ENCODE measurements around the gene ERN1. TPM values are rescaled to one million over a fixed set of nuclear protein-coding genes. Genes with fewer than 3 reads are reported as not detected.

Gene ERN1
- total RNA-seq, 1 donor: 13.3 TPM

DNA sequence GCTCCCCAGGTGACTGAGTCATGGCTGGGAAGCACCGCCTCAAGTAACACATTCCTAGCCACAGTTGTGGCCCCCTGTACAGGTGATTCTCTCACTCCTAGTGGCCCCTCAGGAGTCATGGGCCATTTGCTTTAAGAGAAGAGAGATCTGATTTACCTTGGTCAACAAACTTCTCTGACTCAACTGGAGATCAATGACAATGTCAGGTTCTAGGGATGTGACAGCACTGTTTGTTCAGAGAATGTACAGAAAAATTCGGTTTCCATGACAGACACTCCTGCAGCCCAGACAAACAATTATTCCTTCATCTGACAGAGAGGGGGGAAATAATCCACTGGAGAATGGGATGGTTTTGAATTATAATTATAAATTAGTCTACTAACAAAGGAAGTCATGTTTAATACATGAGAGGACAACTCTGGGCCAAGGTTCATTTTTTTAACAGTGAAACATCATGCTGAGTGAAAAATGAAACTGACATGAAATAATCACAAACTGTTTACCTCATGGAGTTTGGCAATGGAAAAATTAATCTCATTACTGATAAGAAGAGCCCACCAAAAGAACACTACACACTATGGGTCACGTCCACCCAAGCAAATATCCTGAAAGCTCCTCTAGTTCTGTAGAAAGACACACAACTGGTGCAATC is 9.7 kb downstream of the ERN1 start:
- no peak for TF ChIP-seq CTCF (IDR thresholded peaks at IDR 0.05; ENCODE audit: insufficient read depth, low read length)
- H3K4me3 ChIP-seq (ENCODE audit: low read depth, low read length): no peak overlapping the region
- no peak for DNase-seq (ENCODE audit: low read depth)

DNA sequence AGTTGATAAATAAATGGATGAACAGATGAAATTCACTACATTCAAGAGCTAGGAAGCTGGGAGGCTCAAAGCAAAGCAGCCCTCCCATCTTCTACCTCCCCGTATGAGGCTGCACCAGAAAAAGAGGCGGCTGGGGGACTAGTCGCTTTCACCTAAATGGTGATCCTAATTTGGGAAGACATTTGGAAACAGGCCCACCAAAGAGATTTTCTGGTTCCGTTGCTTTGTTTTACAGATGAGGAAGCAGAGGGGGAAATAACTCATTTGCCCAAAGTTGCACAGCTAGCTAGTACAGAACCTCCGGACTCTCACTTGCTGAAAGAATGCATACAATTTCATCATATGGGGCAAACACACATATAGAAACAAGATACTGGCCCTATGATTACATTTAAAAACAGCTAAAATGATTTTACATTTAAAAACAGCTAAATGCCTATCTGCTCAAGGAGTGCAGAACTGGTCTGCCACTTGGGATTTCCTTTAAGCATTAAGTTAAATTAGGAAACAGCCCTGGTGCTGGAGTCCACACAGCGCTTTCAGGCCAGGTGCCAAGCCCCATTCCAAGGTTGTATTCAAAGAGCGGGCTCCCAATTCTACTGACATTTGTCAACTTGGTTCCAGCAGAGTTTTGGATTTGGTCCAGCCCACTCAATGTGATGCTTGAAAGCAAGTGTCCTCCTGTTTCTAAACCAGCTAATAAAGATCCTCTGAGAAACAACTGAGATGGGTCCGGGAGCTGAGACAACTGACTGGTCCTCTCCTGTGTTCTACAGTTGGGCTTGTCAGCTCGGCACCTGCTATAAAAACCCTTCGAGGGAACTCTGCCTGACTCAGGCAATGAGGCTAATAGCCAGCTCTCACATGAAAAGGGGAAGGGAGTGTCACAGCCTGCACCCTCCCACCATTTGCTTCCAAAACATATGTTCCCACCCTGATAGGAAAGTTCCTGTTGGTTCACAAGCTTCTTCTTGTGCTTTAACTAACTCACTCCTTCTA is 11.7 kb downstream of the ERN1 start:
- DNase-seq (ENCODE audit: low read depth): peak; percentile 83
- no peak for TF ChIP-seq CTCF (IDR thresholded peaks at IDR 0.05; ENCODE audit: insufficient read depth, low read length)
- H3K4me3 ChIP-seq (ENCODE audit: low read depth, low read length): no peak overlapping the region

DNA sequence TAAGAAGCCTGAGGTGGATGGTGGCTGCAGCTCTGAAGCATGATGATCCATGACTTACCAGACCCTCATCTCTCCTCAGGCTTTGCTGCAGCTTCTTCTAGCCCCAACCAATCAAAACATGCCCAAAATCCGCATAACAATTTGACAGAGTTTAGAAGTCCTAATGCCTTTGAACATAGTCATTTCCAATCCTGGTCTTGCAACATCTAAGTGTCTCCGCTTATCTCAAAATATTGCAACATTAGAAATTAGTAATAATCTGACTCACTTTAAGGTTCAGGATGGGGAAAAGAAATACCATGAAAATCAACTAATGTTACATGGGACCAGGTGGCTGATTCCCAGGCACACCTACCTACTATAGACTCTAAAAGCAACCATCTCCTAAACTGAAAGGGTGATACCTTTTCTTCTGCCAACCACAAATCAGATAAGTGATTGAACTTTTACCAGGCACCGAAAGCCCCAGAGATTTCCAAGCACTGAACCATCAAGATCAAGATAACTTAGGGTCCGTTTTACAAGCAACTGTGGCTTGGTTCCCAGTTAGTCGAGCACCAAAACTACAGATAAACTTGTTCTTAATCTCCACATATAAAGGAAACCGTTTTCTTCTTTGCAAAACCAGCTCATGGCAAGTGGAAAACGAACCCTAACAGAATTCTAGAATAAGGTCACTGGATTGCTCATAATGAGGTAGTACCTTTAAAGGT is 14.0 kb downstream of the ERN1 start:
- no peak for TF ChIP-seq CTCF (IDR thresholded peaks at IDR 0.05; ENCODE audit: insufficient read depth, low read length)
- DNase-seq (ENCODE audit: low read depth): peak; percentile 97
- H3K4me3 ChIP-seq (ENCODE audit: low read depth, low read length): peak overlapping the region; percentile 10

- peak overlapping the region; percentile 10 for H3K4me3 ChIP-seq (ENCODE audit: low read depth, low read length)
- TF ChIP-seq CTCF (IDR thresholded peaks at IDR 0.05; ENCODE audit: insufficient read depth, low read length): no peak
- DNase-seq (ENCODE audit: low read depth): peak; percentile 78
Measured at GRCh38 chr17:64115043-64115698, 14.8 kb downstream of the ERN1 start.

DNA sequence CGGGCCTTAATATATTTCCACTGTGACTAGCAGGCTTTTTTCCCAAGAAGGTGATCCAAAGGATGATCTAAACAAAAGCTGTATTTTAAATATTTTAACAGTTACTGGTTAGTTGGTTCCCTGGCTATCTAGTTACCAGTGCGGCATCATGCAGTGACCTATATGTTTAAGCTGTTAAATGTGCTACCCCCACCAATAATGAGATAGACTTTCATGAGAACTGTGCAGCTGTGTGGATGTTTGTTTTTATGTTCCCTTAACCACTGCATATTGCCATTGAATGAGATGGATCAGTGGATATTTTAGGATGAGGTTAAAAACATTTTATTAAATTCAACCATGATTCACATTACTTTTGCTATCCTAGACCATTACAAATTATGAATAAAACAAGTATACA is 16.9 kb downstream of the ERN1 start:
- DNase-seq (ENCODE audit: low read depth): no peak
- TF ChIP-seq CTCF (IDR thresholded peaks at IDR 0.05; ENCODE audit: insufficient read depth, low read length): no peak
- H3K4me3 ChIP-seq (ENCODE audit: low read depth, low read length): no peak overlapping the region

- DNase-seq (ENCODE audit: low read depth): no peak
- H3K4me3 ChIP-seq (ENCODE audit: low read depth, low read length): no peak overlapping the region
- no peak for TF ChIP-seq CTCF (IDR thresholded peaks at IDR 0.05; ENCODE audit: insufficient read depth, low read length)
Measured at GRCh38 chr17:64111831-64112230, 18.1 kb downstream of the ERN1 start.

Measured in fibroblast of the aortic adventitia (primary cell).